ENCODE data around the gene KIAA0040. TPM values are rescaled to one million over a fixed set of nuclear protein-coding genes. Genes with fewer than 3 reads are reported as not detected.
A peak's percentile ranks its signal among the peaks of the same experiment; 100 is the strongest.

KIAA0040 gene
- total RNA-seq, 2 donors from 2014 or later = 14.0 to 23.7 TPM

GRCh38 chr1:175208773-175209492, 16.4 kb upstream of the KIAA0040 start:
- TF ChIP-seq CTCF (IDR thresholded peaks at IDR 0.05) = no peak
- Histone ChIP-seq H3K4me3 (no peak overlapping the region), H3K4me1 (no peaks in the 10 kb centered on the region), H3K9me3 (no peaks in the 10 kb centered on the region), H3K9ac (ENCODE audit: low read depth in 2 of 2, low read length in 2 of 2) (no peak overlapping the region), H3K36me3 (no peaks in the 10 kb centered on the region), H3K27me3 (no peaks in the 10 kb centered on the region), H3K27ac (peak overlapping the region; percentile 57)
- intact Hi-C loops (cut with DNase I) = no loop called here
- no peak for DNase-seq

- no peak for DNase-seq
- Histone ChIP-seq H3K36me3 (no peaks in the 10 kb centered on the region), H3K4me3 (no peak overlapping the region), H3K27ac (no peak overlapping the region), H3K9me3 (no peaks in the 10 kb centered on the region), H3K4me1 (no peaks in the 10 kb centered on the region), H3K27me3 (no peaks in the 10 kb centered on the region), H3K9ac (ENCODE audit: low read depth in 2 of 2, low read length in 2 of 2) (no peak overlapping the region)
- intact Hi-C loops (cut with DNase I) = no loop called here
- no peak for TF ChIP-seq CTCF (IDR thresholded peaks at IDR 0.05)
These were observed 15.4 kb upstream of the KIAA0040 start for GRCh38 chr1:175207971-175208370.

GRCh38 chr1:175206687-175207086, 14.1 kb upstream of the KIAA0040 start:
- H3K4me1 ChIP-seq = no peaks in the 10 kb centered on the region
- no peaks in the 10 kb centered on the region for H3K27me3 ChIP-seq
- no peaks in the 10 kb centered on the region for H3K9me3 ChIP-seq
- no peaks in the 10 kb centered on the region for H3K36me3 ChIP-seq
- DNase-seq = no peak
- intact Hi-C loops (cut with DNase I) = no loop called here
- no peak for TF ChIP-seq CTCF (IDR thresholded peaks at IDR 0.05)
- H3K27ac ChIP-seq = no peak overlapping the region
- H3K9ac ChIP-seq (ENCODE audit: low read depth in 2 of 2, low read length in 2 of 2) = no peak overlapping the region
- no peak overlapping the region for H3K4me3 ChIP-seq

GRCh38 chr1:175204330-175204729, 11.8 kb upstream of the KIAA0040 start:
- no peaks in the 10 kb centered on the region for H3K27me3 ChIP-seq
- no peak overlapping the region for H3K27ac ChIP-seq
- H3K36me3 ChIP-seq = no peaks in the 10 kb centered on the region
- no peaks in the 10 kb centered on the region for H3K4me1 ChIP-seq
- intact Hi-C loops (cut with DNase I) = no loop called here
- H3K9me3 ChIP-seq = no peaks in the 10 kb centered on the region
- H3K4me3 ChIP-seq = no peak overlapping the region
- DNase-seq = no peak
- no peak for TF ChIP-seq CTCF (IDR thresholded peaks at IDR 0.05)
- no peak overlapping the region for H3K9ac ChIP-seq (ENCODE audit: low read depth in 2 of 2, low read length in 2 of 2)

DNA sequence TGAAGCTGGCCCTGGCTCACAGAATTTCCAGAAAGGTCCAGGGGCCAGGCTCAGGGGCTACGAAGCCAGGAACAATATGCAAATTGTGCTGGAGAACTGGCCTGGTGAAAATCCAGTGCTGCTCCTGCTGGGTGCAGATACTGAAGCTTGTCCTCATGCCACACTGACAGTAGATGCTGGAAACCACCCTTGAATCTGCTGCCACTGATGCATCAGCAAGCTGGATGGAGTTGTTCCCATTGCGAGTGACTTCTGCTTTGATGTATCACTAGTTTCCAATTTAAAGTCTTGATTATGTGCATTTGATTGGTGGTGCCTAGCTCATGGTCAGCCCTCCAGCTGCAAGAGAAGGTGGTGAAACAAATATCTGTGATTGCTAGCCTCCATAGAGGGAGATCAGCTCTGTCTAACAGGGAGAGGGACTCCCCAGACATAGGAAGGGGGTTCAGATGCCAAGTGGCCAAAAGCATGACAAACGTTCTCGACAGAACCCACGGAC, 11.0 kb upstream of the KIAA0040 start:
- Histone ChIP-seq H3K4me3 (no peak overlapping the region), H3K9ac (ENCODE audit: low read depth in 2 of 2, low read length in 2 of 2) (no peak overlapping the region), H3K4me1 (no peaks in the 10 kb centered on the region), H3K27ac (no peak overlapping the region), H3K9me3 (no peaks in the 10 kb centered on the region), H3K27me3 (no peaks in the 10 kb centered on the region), H3K36me3 (no peaks in the 10 kb centered on the region)
- intact Hi-C loops (cut with DNase I) = no loop called here
- TF ChIP-seq CTCF (IDR thresholded peaks at IDR 0.05) = no peak
- DNase-seq = no peak

All from colonic mucosa (tissue), 4 donors.